HepG2 (cell line): ENCODE data around the gene PLIN1. TPM values are rescaled to one million over a fixed set of nuclear protein-coding genes. Genes with fewer than 3 reads are reported as not detected.

Experiments
- CEBPG ChIP-seq: IDR thresholded peaks from 2 replicates; pipeline ENCODE4 v1.6.1; 2016
- ETV5 ChIP-seq: IDR thresholded peaks from 2 replicates; pipeline ENCODE4 v1.6.1; 2018; ENCODE audit warnings: missing biosample characterization, missing genetic modification reagents, inconsistent platforms, borderline replicate concordance
- FOXA1 ChIP-seq, 2 experiments: fragments of 450-650 bp in 1 of 2; sonication (generic) in 1 of 2; formaldehyde crosslinking in 1 of 2; IDR thresholded peaks; 2 replicates each; pipeline versions ENCODE4 v1.4.0 to v1.6.1; 2016 to 2020; ENCODE audit warnings: missing genetic modification reagents in 1 of 2
- HDAC2 ChIP-seq: sonication (generic); formaldehyde crosslinking; IDR thresholded peaks from 2 replicates; pipeline ENCODE4 v1.4.0; 2020; ENCODE audit warnings: missing genetic modification reagents
- HOXA3 ChIP-seq: sonication (generic); formaldehyde crosslinking; IDR thresholded peaks from 2 replicates; pipeline ENCODE4 v1.5.0; 2020; ENCODE audit warnings: missing genetic modification reagents
- LCORL ChIP-seq, 2 experiments: fragments of 450-650 bp in 1 of 2; sonication (generic) in 1 of 2; formaldehyde crosslinking in 1 of 2; IDR thresholded peaks; 2 replicates each; pipeline versions ENCODE4 v1.5.0 to v1.6.1; 2017 to 2020; ENCODE audit warnings: antibody characterized with exemption in 1 of 2, missing genetic modification reagents in 1 of 2
- MIER2 ChIP-seq: IDR thresholded peaks from 2 replicates; pipeline ENCODE4 v1.6.1; 2016; ENCODE audit warnings: missing biosample characterization, missing genetic modification reagents
- NONO ChIP-seq, 2 experiments: fragments of 450-650 bp in 1 of 2; sonication (generic) in 1 of 2; formaldehyde crosslinking in 1 of 2; IDR thresholded peaks in 1 of 2; conservative IDR thresholded peaks in 1 of 2; 2 replicates each; pipeline versions ENCODE4 v1.6.1 to v1.8.0; 2017 to 2022; ENCODE audit warnings: mild to moderate bottlenecking in 1 of 2, missing genetic modification reagents in 1 of 2, moderate library complexity in 1 of 2
- STAT5B ChIP-seq: sonication (generic); formaldehyde crosslinking; IDR thresholded peaks from 2 replicates; pipeline ENCODE4 v1.4.0; 2020; ENCODE audit warnings: missing genetic modification reagents
- ZFP90 ChIP-seq: sonication (generic); formaldehyde crosslinking; IDR thresholded peaks from 2 replicates; pipeline ENCODE4 v1.8.0; 2022; ENCODE audit warnings: missing genetic modification reagents, mild to moderate bottlenecking, inconsistent platforms, borderline replicate concordance
- ZNF232 ChIP-seq: sonication (generic); formaldehyde crosslinking; IDR thresholded peaks from 2 replicates; pipeline ENCODE4 v1.4.0; 2020; ENCODE audit warnings: missing genetic modification reagents, borderline replicate concordance
- ZNF484 ChIP-seq: sonication (generic); formaldehyde crosslinking; IDR thresholded peaks from 2 replicates; pipeline ENCODE4 v1.5.1; 2020; ENCODE audit warnings: mild to moderate bottlenecking, low read depth, missing genetic modification reagents, borderline replicate concordance
- ZNF546 ChIP-seq: sonication (generic); formaldehyde crosslinking; conservative IDR thresholded peaks from 2 replicates; pipeline ENCODE4 v1.8.1; 2023; ENCODE audit warnings: mild to moderate bottlenecking, missing genetic modification reagents
- ZNF549 ChIP-seq: sonication (generic); formaldehyde crosslinking; IDR thresholded peaks from 2 replicates; pipeline ENCODE4 v1.5.0; 2020; ENCODE audit warnings: missing genetic modification reagents
- ZNF672 ChIP-seq: sonication (generic); formaldehyde crosslinking; IDR thresholded peaks from 2 replicates; pipeline ENCODE4 v1.8.1; 2022; ENCODE audit warnings: missing genetic modification reagents
- ZNF792 ChIP-seq: IDR thresholded peaks from 2 replicates; pipeline ENCODE4 v1.6.1; 2016
- polyA plus RNA-seq, 8 experiments: library from polyadenylated mRNA; depleted of rRNA in 3 of 8; stranded (reverse) in 7 of 8; unstranded in 1 of 8; fragments of >200 nt; fragmentation: Illumina TruSeq in 4 of 8; extraction: Trizol in 4 of 8; gene quantifications; 2 replicates each; pipeline versions ENCODE4 v1.2.1 to v1.2.3, GENCODE V29; 2011 to 2016; ENCODE audit warnings: low read depth in 4 of 8, missing spikeins in 1 of 8, mixed read lengths in 1 of 8; ENCODE audit not compliant: insufficient read depth in 1 of 8
- total RNA-seq, 5 experiments: library from RNA; depleted of rRNA; stranded (reverse); fragments of >200 nt; fragmentation: Illumina TruSeq; extraction: Trizol; gene quantifications; 2 replicates each; pipeline ENCODE4 v1.2.3, GENCODE V29; 2016; ENCODE audit warnings: low read depth in 1 of 5
- TF ChIP-seq, protein P1 (sequence below): sonication (generic); formaldehyde crosslinking; IDR thresholded peaks from 2 replicates; pipeline ENCODE4 v1.4.0; 2020; ENCODE audit warnings: missing genetic modification reagents, borderline replicate concordance
- TF ChIP-seq, protein P2 (sequence below): sonication (generic); formaldehyde crosslinking; IDR thresholded peaks from 2 replicates; pipeline ENCODE4 v1.5.0; 2020; ENCODE audit warnings: mild to moderate bottlenecking, missing genetic modification reagents, moderate library complexity
- TF ChIP-seq, protein P3 (sequence below): IDR thresholded peaks from 2 replicates; pipeline ENCODE4 v1.6.1; 2016; ENCODE audit warnings: mild to moderate bottlenecking
- TF ChIP-seq, protein P4 (sequence below): sonication (generic); formaldehyde crosslinking; IDR thresholded peaks from 2 replicates; pipeline ENCODE4 v1.4.0; 2020; ENCODE audit warnings: missing genetic modification reagents, mild to moderate bottlenecking, borderline replicate concordance
- TF ChIP-seq, protein P5 (sequence below): sonication (generic); formaldehyde crosslinking; IDR thresholded peaks from 2 replicates; pipeline ENCODE4 v1.5.1; 2020; ENCODE audit warnings: mild to moderate bottlenecking, missing genetic modification reagents, borderline replicate concordance

PLIN1 gene
- total and polyA plus RNA-seq, 2 of the 13 experiments (the other 11 are each of a cell fraction or from before 2014, with no cell fraction given) = 0.74 to 1.2 TPM

DNA sequence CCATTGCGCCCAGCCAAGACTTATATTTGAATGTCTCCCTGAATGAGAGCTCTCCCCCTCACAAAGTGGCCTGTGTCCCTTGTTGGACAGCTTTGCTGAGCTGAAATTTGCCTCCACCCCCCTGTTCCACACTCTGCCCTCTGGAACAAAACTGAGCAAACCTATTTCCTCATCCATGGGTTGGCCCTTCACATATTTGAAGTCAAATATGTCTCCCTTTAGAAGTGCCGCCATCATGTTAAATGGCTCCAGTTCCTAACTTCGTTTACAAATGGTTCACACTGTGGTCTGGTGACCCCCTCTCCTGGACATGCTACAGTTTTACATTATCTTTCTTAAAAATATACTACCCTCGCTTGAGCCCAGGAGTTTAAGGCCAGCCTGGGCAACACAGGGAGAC is 4.6 kb downstream of the PLIN1 start (continued):
- TF ChIP-seq, protein P1, sequence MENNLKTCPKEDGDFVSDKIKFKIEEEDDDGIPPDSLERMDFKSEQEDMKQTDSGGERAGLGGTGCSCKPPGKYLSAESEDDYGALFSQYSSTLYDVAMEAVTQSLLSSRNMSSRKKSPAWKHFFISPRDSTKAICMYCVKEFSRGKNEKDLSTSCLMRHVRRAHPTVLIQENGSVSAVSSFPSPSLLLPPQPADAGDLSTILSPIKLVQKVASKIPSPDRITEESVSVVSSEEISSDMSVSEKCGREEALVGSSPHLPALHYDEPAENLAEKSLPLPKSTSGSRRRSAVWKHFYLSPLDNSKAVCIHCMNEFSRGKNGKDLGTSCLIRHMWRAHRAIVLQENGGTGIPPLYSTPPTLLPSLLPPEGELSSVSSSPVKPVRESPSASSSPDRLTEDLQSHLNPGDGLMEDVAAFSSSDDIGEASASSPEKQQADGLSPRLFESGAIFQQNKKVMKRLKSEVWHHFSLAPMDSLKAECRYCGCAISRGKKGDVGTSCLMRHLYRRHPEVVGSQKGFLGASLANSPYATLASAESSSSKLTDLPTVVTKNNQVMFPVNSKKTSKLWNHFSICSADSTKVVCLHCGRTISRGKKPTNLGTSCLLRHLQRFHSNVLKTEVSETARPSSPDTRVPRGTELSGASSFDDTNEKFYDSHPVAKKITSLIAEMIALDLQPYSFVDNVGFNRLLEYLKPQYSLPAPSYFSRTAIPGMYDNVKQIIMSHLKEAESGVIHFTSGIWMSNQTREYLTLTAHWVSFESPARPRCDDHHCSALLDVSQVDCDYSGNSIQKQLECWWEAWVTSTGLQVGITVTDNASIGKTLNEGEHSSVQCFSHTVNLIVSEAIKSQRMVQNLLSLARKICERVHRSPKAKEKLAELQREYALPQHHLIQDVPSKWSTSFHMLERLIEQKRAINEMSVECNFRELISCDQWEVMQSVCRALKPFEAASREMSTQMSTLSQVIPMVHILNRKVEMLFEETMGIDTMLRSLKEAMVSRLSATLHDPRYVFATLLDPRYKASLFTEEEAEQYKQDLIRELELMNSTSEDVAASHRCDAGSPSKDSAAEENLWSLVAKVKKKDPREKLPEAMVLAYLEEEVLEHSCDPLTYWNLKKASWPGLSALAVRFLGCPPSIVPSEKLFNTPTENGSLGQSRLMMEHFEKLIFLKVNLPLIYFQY = no peak
- TF ChIP-seq NONO (IDR thresholded peaks at IDR 0.05) = no peak
- TF ChIP-seq NONO (CRISPR knock-in tag; conservative IDR thresholded peaks at IDR 0.05) = peak; percentile 38; the same call in 1 of the 2 replicates
- TF ChIP-seq, protein P2, sequence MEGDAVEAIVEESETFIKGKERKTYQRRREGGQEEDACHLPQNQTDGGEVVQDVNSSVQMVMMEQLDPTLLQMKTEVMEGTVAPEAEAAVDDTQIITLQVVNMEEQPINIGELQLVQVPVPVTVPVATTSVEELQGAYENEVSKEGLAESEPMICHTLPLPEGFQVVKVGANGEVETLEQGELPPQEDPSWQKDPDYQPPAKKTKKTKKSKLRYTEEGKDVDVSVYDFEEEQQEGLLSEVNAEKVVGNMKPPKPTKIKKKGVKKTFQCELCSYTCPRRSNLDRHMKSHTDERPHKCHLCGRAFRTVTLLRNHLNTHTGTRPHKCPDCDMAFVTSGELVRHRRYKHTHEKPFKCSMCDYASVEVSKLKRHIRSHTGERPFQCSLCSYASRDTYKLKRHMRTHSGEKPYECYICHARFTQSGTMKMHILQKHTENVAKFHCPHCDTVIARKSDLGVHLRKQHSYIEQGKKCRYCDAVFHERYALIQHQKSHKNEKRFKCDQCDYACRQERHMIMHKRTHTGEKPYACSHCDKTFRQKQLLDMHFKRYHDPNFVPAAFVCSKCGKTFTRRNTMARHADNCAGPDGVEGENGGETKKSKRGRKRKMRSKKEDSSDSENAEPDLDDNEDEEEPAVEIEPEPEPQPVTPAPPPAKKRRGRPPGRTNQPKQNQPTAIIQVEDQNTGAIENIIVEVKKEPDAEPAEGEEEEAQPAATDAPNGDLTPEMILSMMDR (CRISPR knock-in tag) = peak; percentile 73
- TF ChIP-seq ZNF484 (CRISPR knock-in tag) = no peak
- TF ChIP-seq ZNF546 = no peak
- TF ChIP-seq MIER2 (CRISPR knock-in tag) = peak; percentile 36; the same call in 1 of the 2 replicates
- TF ChIP-seq STAT5B = no peak
- no peak for TF ChIP-seq HDAC2
- no peak for TF ChIP-seq FOXA1 (IDR thresholded peaks at IDR 0.05)
- peak; percentile 45; the same call in 1 of the 2 replicates for TF ChIP-seq FOXA1 (CRISPR knock-in tag; IDR thresholded peaks at IDR 0.05)
- TF ChIP-seq ZNF232 (CRISPR knock-in tag) = no peak
- no peak for TF ChIP-seq ZNF672 (CRISPR knock-in tag)
- no peak for TF ChIP-seq LCORL (IDR thresholded peaks at IDR 0.05)
- TF ChIP-seq LCORL (CRISPR knock-in tag; IDR thresholded peaks at IDR 0.05) = peak; percentile 69
- no peak for TF ChIP-seq ETV5 (CRISPR knock-in tag)
- peak; percentile 60; the same call in 1 of the 2 replicates for TF ChIP-seq HOXA3 (CRISPR knock-in tag)
- TF ChIP-seq, protein P3, sequence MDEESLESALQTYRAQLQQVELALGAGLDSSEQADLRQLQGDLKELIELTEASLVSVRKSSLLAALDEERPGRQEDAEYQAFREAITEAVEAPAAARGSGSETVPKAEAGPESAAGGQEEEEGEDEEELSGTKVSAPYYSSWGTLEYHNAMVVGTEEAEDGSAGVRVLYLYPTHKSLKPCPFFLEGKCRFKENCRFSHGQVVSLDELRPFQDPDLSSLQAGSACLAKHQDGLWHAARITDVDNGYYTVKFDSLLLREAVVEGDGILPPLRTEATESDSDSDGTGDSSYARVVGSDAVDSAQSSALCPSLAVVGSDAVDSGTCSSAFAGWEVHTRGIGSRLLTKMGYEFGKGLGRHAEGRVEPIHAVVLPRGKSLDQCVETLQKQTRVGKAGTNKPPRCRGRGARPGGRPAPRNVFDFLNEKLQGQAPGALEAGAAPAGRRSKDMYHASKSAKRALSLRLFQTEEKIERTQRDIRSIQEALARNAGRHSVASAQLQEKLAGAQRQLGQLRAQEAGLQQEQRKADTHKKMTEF (CRISPR knock-in tag) = no peak
- TF ChIP-seq ZNF549 = no peak
- TF ChIP-seq, protein P4, sequence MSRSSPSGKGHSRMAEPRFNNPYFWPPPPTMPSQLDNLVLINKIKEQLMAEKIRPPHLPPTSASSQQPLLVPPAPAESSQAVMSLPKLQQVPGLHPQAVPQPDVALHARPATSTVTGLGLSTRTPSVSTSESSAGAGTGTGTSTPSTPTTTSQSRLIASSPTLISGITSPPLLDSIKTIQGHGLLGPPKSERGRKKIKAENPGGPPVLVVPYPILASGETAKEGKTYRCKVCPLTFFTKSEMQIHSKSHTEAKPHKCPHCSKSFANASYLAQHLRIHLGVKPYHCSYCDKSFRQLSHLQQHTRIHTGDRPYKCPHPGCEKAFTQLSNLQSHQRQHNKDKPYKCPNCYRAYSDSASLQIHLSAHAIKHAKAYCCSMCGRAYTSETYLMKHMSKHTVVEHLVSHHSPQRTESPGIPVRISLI = no peak
- TF ChIP-seq ZFP90 (CRISPR knock-in tag) = no peak
- TF ChIP-seq, protein P5, sequence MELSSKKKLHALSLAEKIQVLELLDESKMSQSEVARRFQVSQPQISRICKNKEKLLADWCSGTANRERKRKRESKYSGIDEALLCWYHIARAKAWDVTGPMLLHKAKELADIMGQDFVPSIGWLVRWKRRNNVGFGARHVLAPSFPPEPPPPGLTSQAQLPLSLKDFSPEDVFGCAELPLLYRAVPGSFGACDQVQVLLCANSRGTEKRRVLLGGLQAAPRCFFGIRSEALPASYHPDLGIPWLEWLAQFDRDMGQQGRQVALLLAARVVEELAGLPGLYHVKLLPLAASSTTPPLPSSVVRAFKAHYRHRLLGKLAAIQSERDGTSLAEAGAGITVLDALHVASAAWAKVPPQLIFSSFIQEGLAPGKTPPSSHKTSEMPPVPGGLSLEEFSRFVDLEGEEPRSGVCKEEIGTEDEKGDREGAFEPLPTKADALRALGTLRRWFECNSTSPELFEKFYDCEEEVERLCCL (CRISPR knock-in tag) = no peak
- TF ChIP-seq ZNF792 (CRISPR knock-in tag) = no peak
- TF ChIP-seq CEBPG (CRISPR knock-in tag) = peak; percentile 46; the same call in 1 of the 2 replicates
